ENCODE measurements around the gene SLC11A2. TPM values are rescaled to one million over a fixed set of nuclear protein-coding genes. Genes with fewer than 3 reads are reported as not detected.
A peak's percentile ranks its signal among the peaks of the same experiment; 100 is the strongest.
"Not testable (repeated sequence)": the region's sequence is repeated elsewhere in the genome, so short reads cannot be mapped to it uniquely, and the experiment has no call there.

The SLC11A2 gene
- total RNA-seq, 2 donors from 2014 or later, result 47.7 to 56.9 TPM

DNA sequence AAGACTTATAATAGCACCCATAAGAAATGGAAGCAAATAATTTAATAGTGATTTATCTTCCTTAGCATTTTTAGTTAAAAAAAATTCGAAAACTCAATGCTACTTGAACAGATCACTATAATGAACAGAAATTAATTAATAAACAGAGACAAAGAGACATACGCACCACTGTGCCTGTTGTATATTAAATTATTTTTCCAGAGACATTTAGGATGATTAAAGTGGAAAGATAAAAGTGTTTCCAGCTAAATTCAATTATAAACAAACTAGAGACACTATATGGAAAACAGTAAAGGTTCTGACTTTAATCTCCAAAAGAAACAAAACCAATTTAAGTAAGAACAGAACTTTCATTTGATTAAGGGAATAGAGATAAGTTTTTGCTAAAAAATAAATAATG, 70.5 kb downstream of the SLC11A2 start:
- intact Hi-C loops (cut with DNase I), result no loop called here
- ATAC-seq (no peak), DNase-seq (no peak)

- ATAC-seq (no peak), DNase-seq (no peak)
- intact Hi-C loops (cut with DNase I), result no loop called here
Observed at GRCh38 chr12:50955288-50955687, 70.9 kb downstream of the SLC11A2 start.

DNA sequence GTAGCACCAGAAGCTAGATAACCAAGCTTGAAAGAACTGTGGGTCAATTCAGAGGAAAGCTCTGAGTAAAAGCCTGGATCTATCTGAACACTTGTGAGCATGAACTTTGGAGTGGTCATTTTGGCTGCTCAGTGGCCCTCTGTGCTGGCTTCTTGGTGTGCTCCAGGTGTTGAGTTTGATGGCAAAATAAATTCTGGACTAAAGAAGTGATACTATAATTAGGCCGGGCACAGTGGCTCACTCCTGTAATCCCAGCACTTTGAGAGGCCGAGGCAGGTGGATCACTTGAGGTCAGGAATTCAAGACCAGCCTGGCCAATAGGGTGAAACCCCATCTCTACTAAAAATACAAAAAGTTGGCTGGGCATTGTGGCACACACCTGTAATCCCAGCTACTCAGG, 71.4 kb downstream of the SLC11A2 start:
- not testable (repeated sequence) for DNase-seq, ATAC-seq

GRCh38 chr12:50953047-50953446, 73.1 kb downstream of the SLC11A2 start:
- intact Hi-C loops (cut with DNase I), result no loop called here
- no peak for ATAC-seq
- DNase-seq, result no peak

More for the DNA sequence above, 71.4 kb downstream of the SLC11A2 start:
- intact Hi-C loops (cut with DNase I), result not testable (repeated sequence)

- intact Hi-C loops (cut with DNase I), result no loop called here
- DNase-seq, result no peak
- ATAC-seq, result no peak
Observed at GRCh38 chr12:50952510-50952909, 73.7 kb downstream of the SLC11A2 start, which contains the start of gene HIGD1C. Gene HIGD1C, plus strand, starts transcription at chr12:50952544. Its CDS starts 1,455 bp downstream, at chr12:50953999.

- no peak for DNase-seq
- ATAC-seq, result peak in 1 of 2 donors; percentile 78
- intact Hi-C loops (cut with DNase I), result no loop called here
Observed at GRCh38 chr12:50951112-50951511, 75.1 kb downstream of the SLC11A2 start.

DNA sequence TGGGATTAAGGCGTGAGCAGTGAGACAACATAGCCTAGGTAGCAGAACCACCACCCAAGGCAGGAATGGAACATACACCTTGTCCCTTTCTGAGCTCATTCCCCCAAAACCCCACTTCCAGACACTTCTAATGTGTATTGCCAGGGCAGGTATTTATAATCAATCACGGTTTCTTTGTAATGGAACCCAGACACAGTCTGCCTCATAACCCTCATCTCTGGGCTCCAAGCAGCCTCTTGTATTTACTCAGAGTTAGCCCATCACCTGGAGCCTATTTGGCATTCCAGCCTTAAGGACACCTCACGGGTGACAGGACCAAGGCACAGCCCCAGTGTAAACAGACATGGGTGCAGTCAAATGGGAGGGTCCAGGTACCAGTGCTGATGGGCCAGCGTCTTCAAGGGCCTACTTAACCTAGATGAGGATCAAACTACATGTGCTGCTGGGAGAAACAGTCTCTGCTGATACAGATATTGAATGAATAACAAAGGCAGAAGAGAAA, 76.3 kb downstream of the SLC11A2 start:
- intact Hi-C loops (cut with DNase I), result no loop called here
- ATAC-seq (no peak), DNase-seq (no peak)

GRCh38 chr12:50948798-50949197, 77.4 kb downstream of the SLC11A2 start:
- DNase-seq (no peak), ATAC-seq (no peak)
- intact Hi-C loops (cut with DNase I), result no loop called here

- DNase-seq (no peak), ATAC-seq (no peak)
- intact Hi-C loops (cut with DNase I), result no loop called here
Observed at GRCh38 chr12:50947933-50948626, 78.1 kb downstream of the SLC11A2 start.

- intact Hi-C loops (cut with DNase I), result no loop called here
- DNase-seq (no peak), ATAC-seq (no peak)
Observed at GRCh38 chr12:50937653-50938052, 88.5 kb downstream of the SLC11A2 start.

DNA sequence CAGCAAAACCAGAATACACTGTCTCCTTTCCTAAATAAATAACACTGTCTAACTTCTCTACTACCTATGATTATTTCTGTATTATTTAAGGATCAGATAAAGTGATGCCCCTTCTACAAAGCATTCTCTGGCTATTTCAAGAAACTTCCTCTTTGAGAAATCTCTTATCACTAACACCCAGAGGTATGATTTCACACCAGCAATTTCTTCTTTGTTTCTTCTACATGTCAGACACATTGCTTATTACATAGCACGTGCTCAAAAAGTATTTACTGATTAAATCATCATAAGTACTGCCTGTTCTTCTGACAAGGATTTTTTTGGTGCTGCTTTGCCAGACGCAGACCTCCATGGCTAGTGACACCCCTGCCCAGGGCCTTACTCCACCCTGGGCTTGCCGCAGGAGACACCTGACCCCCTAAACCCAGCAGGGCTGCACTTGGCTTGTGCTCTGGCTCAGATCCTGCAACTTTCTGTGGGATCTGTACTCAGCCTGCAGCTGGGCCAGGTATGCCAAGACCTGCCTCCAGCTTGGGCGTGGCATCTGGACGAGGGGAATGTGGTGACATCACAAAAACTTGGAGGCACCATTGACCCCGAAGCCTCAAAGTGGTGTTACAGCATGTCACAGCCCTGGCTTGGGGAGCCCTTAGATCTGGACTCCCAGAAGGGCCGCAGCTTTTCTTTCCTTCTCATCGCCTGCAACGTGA, 89.2 kb downstream of the SLC11A2 start:
- no peak for DNase-seq
- no peak for ATAC-seq
- intact Hi-C loops (cut with DNase I), result no loop called here

DNA sequence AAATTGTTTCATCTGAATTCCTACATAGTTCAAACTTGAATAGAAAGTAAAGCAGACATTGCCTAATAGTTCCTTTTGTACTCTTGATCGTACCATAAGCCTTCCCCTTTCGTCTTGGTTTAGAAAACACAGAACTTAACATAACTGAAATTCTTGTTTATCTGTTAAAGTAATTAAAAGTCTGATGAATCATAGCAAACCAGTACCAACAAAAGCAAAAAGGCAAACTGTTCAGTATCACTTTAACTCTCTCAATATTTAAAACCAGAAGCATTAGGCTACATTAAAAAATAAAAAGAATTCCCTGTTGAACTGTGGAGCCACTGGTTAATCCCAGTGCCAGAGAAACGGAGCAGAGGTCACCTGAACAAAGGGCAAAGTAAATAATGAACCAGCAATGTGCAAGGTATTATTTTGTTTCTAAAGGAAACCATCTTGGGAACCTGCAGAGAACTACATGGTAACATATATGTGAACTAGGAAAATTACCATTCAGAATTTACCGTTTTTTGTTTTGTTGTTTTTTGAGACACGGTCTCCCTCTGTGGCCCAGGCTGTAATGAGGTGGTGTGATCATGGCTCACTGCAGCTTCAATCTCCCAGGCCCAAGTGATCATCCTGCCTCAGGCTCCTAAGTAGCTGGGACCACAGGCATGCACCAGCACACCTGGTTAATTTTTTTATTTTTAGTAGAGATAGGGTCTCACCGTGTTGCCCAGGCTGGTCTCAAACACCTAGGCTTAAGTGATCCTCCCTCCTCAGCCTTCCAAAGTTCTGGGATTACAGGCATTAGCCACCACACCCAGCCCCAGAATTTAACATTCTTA, 91.0 kb downstream of the SLC11A2 start:
- intact Hi-C loops (cut with DNase I), result no loop called here
- DNase-seq (no peak), ATAC-seq (peak; percentile 46 to 76)

GRCh38 chr12:50934371-50934851, 91.8 kb downstream of the SLC11A2 start:
- ATAC-seq (peak; percentile 51 to 76), DNase-seq (no peak)
- intact Hi-C loops (cut with DNase I), result no loop called here

DNA sequence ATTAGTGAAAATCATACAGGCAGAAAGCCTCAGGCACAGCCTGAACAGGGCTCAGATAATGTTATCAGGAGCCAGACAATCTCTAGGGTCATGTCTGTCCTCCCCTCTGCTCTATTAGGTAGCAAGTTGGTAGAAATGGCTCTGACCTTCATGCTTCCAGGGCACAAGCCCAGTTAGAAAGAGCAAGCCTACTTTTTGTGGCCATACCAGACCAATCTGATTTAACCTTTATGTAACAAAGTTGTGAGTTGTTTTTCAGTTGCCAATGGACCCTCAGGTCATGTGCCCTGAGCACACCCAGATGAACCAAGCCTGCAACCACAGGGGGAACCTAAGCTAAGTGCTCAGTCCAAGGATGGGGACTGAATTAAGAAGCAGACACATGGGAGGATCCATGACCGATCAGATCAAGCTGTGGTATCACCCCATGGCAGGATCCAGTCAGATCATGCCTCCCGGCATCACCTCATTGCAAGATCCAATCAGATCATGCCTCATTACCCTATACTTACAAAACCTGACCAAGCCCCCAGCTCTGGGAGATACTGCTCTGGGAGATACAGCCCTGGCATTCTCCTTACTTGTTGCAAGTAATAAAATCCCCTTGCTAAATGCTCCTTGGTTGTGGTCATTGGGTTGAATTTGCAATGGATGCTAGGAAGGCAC, 92.6 kb downstream of the SLC11A2 start:
- intact Hi-C loops (cut with DNase I), result no loop called here
- DNase-seq (no peak), ATAC-seq (no peak)

DNA sequence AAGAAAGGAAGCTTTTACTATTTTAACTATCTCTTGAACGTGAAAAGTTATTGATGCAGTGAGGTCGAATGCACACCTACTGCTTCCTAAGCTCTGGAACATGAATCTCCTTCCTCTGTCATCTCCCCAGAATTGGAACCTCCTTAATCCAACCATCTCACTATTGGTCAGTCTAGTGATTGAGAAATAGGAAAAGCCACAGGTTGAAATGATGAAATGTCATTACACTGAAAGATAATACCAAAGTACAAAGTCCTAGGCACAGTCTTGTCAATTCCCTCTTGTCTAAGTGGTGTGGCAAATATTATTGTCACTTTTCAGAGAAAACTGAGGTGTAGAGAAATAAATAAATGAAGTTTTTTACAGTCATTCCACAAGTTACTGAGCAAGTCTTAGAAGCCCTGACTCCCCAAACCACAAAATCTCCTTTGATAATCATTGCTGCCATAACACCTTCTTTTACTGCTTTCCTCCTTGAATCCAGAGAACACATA, 93.3 kb downstream of the SLC11A2 start:
- ATAC-seq, result no peak
- intact Hi-C loops (cut with DNase I), result no loop called here

DNA sequence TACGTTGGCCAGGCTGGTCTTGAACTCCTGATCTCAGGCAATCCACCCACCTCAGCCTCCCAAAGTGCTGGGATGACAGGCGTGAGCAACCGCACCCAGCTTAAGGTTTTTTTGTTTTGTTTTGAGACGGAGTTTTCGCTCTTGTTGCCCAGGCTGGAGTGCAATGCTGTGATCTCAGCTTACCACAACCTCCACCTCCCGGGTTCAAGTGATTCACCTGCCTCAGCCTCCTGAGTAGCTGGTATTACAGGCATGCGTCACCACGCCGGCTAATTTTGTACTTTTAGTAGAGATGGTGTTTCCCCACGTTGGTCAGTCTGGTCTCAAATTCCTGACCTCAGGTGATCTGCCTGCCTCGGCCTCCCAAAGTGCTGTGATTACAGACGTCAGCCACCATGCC, 95.7 kb downstream of the SLC11A2 start:
- DNase-seq; ATAC-seq; intact Hi-C loops (cut with DNase I): not testable (repeated sequence)

More for the DNA sequence above, 93.3 kb downstream of the SLC11A2 start:
- DNase-seq, result no peak

GRCh38 chr12:50929831-50930230, 96.4 kb downstream of the SLC11A2 start:
- ATAC-seq, result no peak
- no peak for DNase-seq
- intact Hi-C loops (cut with DNase I), result loop anchor here (5.0 to 10.0 kb wide), 2 partner anchors 105 to 108 kb away; no protein-coding TSS in a partner anchor

Data from left cardiac atrium (tissue), 4 donors.